Smooth muscle cell (in vitro differentiated cells): Measurements from ENCODE around the gene HACD2. TPM values are rescaled to one million over a fixed set of nuclear protein-coding genes. Genes with fewer than 3 reads are reported as not detected.

Source experiments
- DNase-seq: peaks from one replicate; lab custom pipeline; 2025; ENCODE audit not compliant: unreplicated experiment; lab: John Stamatoyannopoulos, UW
- H2AFZ ChIP-seq: fragments of 200-600 bp; sonication (generic); 2 replicates; pipeline ENCODE4 v1.6.0; 2016; ENCODE audit warnings: antibody characterized with exemption, low read depth, mild to moderate bottlenecking
- H3F3A ChIP-seq: fragments of 200-600 bp; sonication (generic); 2 replicates; pipeline ENCODE4 v1.6.0; 2017; ENCODE audit warnings: antibody characterized with exemption, low read depth
- H3K27ac ChIP-seq: fragments of 200-600 bp; sonication (generic); 2 replicates; pipeline ENCODE4 v1.5.1; 2016; ENCODE audit warnings: low read depth, mild to moderate bottlenecking
- H3K27me3 ChIP-seq: fragments of 200-600 bp; sonication (generic); 2 replicates; pipeline ENCODE4 v1.6.1; 2016; ENCODE audit warnings: low read depth, mild to moderate bottlenecking
- H3K36me3 ChIP-seq: fragments of 200-600 bp; sonication (generic); 2 replicates; pipeline ENCODE4 v1.5.1; 2016; ENCODE audit warnings: low read depth
- H3K4me1 ChIP-seq: fragments of 200-600 bp; sonication (generic); 2 replicates; pipeline ENCODE4 v1.5.1; 2016; ENCODE audit warnings: low read depth
- H3K4me2 ChIP-seq: fragments of 200-600 bp; sonication (generic); 2 replicates; pipeline ENCODE4 v1.6.0; 2016; ENCODE audit warnings: mild to moderate bottlenecking
- H3K4me3 ChIP-seq: fragments of 200-600 bp; sonication (generic); 2 replicates; pipeline ENCODE4 v1.5.1; 2016; ENCODE audit warnings: mild to moderate bottlenecking
- H3K79me2 ChIP-seq: fragments of 200-600 bp; sonication (generic); 2 replicates; pipeline ENCODE4 v1.6.0; 2016; ENCODE audit warnings: low read depth, mild to moderate bottlenecking
- H3K9ac ChIP-seq: fragments of 200-600 bp; sonication (generic); 2 replicates; pipeline ENCODE4 v1.6.0; 2016; ENCODE audit warnings: low read depth
- H3K9me3 ChIP-seq: fragments of 200-600 bp; sonication (generic); replicated peaks from 2 replicates; pipeline ENCODE4 v1.5.1; 2016; ENCODE audit warnings: low read depth
- H4K20me1 ChIP-seq: fragments of 200-600 bp; sonication (generic); 2 replicates; pipeline ENCODE4 v1.6.0; 2016; ENCODE audit warnings: low read depth
- CTCF ChIP-seq: fragments of 200-600 bp; sonication (generic); IDR thresholded peaks from 2 replicates; pipeline ENCODE4 v1.5.1; 2017; ENCODE audit warnings: borderline replicate concordance, mild to moderate bottlenecking, antibody characterized with exemption; ENCODE audit not compliant: insufficient read depth, poor library complexity, severe bottlenecking
- WGBS: methylation state at CpG from one replicate; pipeline ENCODE4 v1.1.7; 2016; ENCODE audit warnings: low lambda C conversion rate; 5-methylcytosine and 5-hydroxymethylcytosine counted together
- polyA plus RNA-seq: library from polyadenylated mRNA; unstranded; fragments of >200 nt; fragmentation: Nextera tagmentation; extraction: Ambion mirVana; gene quantifications from 2 replicates; pipeline ENCODE4 v1.2.1, GENCODE V29; 2016
- total RNA-seq: library from RNA; depleted of rRNA; stranded (reverse); fragments of >200 nt; gene quantifications from 2 replicates; pipeline ENCODE4 v1.2.3, GENCODE V29; 2014

Gene HACD2
- total and polyA plus RNA-seq, 2 experiments from 2014 or later: 9.5 to 28.3 TPM

GRCh38 chr3:123610331-123610730, 25.5 kb upstream of the HACD2 start:
- H3K9me3 ChIP-seq: no peaks in the 10 kb centered on the region
- no peak overlapping the region for H3K4me3 ChIP-seq
- WGBS: 92% methylated on average over 3 of the region's 3 CpGs
- no peak for TF ChIP-seq CTCF
- DNase-seq: no peak
- peaks cover 4% of the 10 kb centered on the region for H3K36me3 ChIP-seq
- H3K9ac ChIP-seq: no peak overlapping the region
- no peaks in the 10 kb centered on the region for H4K20me1 ChIP-seq
- H2AFZ ChIP-seq: no peak overlapping the region
- H3K79me2 ChIP-seq: peaks cover 4% of the 10 kb centered on the region
- no peak overlapping the region for H3K4me2 ChIP-seq
- H3F3A ChIP-seq: peaks cover 12% of the 10 kb centered on the region
- H3K27me3 ChIP-seq: no peaks in the 10 kb centered on the region
- H3K4me1 ChIP-seq: no peaks in the 10 kb centered on the region
- H3K27ac ChIP-seq: no peak overlapping the region

GRCh38 chr3:123609063-123609462, 24.2 kb upstream of the HACD2 start:
- H3K27ac ChIP-seq: peak overlapping the region; percentile 26
- H3K9ac ChIP-seq: no peak overlapping the region
- peaks cover 4% of the 10 kb centered on the region for H3K36me3 ChIP-seq
- H3K27me3 ChIP-seq: no peaks in the 10 kb centered on the region
- 59% methylated on average over 5 of the region's 5 CpGs for WGBS
- peaks cover 19% of the 10 kb centered on the region for H3F3A ChIP-seq
- DNase-seq: no peak
- H3K4me3 ChIP-seq: no peak overlapping the region
- H3K4me2 ChIP-seq: peak overlapping the region; percentile 63
- H2AFZ ChIP-seq: no peak overlapping the region
- no peaks in the 10 kb centered on the region for H4K20me1 ChIP-seq
- peaks cover 4% of the 10 kb centered on the region for H3K79me2 ChIP-seq
- H3K4me1 ChIP-seq: no peaks in the 10 kb centered on the region
- TF ChIP-seq CTCF: no peak
- no peaks in the 10 kb centered on the region for H3K9me3 ChIP-seq

- H3K27me3 ChIP-seq: no peaks in the 10 kb centered on the region
- H3K9ac ChIP-seq: no peak overlapping the region
- peaks cover 4% of the 10 kb centered on the region for H3K79me2 ChIP-seq
- TF ChIP-seq CTCF: no peak
- H3K27ac ChIP-seq: no peak overlapping the region
- peaks cover 19% of the 10 kb centered on the region for H3F3A ChIP-seq
- H3K36me3 ChIP-seq: peaks cover 4% of the 10 kb centered on the region
- no peak overlapping the region for H3K4me3 ChIP-seq
- WGBS: 91% methylated on average over 3 of the region's 3 CpGs
- no peak overlapping the region for H2AFZ ChIP-seq
- DNase-seq: no peak
- peak overlapping the region; percentile 63 for H3K4me2 ChIP-seq
- no peaks in the 10 kb centered on the region for H3K9me3 ChIP-seq
- H3K4me1 ChIP-seq: no peaks in the 10 kb centered on the region
- H4K20me1 ChIP-seq: no peaks in the 10 kb centered on the region
Measured at GRCh38 chr3:123608263-123608937, 23.5 kb upstream of the HACD2 start.

GRCh38 chr3:123606527-123606926, 21.7 kb upstream of the HACD2 start:
- H3K9ac ChIP-seq: no peak overlapping the region
- H3K27ac ChIP-seq: peak overlapping the region; percentile 82
- H3K4me1 ChIP-seq: no peaks in the 10 kb centered on the region
- peaks cover 3% of the 10 kb centered on the region for H4K20me1 ChIP-seq
- peaks cover 19% of the 10 kb centered on the region for H3F3A ChIP-seq
- no peak overlapping the region for H2AFZ ChIP-seq
- peaks cover 4% of the 10 kb centered on the region for H3K79me2 ChIP-seq
- TF ChIP-seq CTCF: no peak
- no peaks in the 10 kb centered on the region for H3K36me3 ChIP-seq
- H3K4me3 ChIP-seq: no peak overlapping the region
- H3K4me2 ChIP-seq: no peak overlapping the region
- no peaks in the 10 kb centered on the region for H3K27me3 ChIP-seq
- no peaks in the 10 kb centered on the region for H3K9me3 ChIP-seq
- no peak for DNase-seq
